Measurements from ENCODE around the gene KIF26B.
"Not testable (repeated sequence)": the region's sequence is repeated elsewhere in the genome, so short reads cannot be mapped to it uniquely, and the experiment has no call there.

KIF26B gene

DNA sequence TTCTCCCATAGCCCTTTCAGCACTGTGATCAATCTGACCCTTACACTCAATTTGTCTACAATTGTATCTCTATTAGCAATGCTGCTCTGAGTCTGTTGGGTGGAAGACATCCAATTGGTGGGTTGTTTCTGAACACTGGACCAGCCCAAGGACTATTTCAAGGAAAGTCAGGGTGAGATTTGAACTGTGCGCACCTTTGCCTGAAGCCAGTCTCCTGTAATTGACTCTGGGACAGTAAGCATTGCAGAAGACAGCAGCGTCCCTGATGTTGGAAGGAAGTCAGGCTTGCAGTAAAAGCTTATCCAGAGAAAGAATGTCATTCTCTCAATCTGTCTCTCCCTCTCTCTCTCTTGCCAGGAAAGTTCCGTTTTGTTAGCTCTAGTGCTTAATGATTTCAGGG lies 233.9 kb downstream of the KIF26B start:
- DNase-seq (ENCODE audit: low spot score), result no peak

DNA sequence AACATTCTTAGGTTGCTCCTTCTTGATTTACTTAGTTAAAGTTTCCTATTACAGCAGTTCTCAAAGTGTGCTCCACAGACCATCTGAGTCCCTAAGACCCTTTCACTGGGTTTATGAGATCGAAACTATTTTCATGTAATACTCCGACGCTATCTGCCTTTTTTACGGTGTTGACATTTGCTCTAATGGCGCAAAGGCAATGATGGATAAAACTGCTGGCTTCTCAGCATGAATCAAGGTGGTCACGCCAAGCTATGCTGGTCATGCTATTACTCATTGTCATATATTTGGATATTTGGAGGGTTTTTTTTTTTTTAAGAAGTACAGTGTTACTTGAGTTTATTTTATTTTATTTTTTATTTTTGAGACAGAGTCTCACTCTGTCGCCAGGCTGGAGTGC lies 235.1 kb downstream of the KIF26B start:
- no peak for DNase-seq (ENCODE audit: low spot score)

DNA sequence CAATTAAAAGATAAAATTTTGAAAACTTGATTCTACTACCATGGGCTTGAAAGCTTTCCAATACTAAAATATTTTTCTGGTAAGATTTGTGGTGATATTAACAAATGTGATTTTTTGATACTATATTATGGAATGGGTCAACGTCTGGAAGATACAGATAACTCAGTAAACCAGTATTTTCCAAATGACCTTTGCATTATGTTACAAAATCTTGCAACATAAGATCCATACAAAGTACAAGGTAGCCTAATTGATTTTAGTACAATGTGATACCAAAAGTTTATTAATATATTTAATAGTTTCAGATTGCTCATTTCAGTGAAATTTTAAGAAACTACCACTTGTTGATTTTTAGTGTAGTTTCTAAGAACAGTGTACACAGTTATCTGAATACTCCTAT lies 236.2 kb downstream of the KIF26B start:
- DNase-seq (ENCODE audit: low spot score), result no peak

GRCh38 chr1:245393694-245394093 lies 238.9 kb downstream of the KIF26B start:
- no peak for DNase-seq (ENCODE audit: low spot score)

- no peak for DNase-seq (ENCODE audit: low spot score)
Measured at GRCh38 chr1:245395680-245396079, 240.9 kb downstream of the KIF26B start.

GRCh38 chr1:245396615-245397014 lies 241.8 kb downstream of the KIF26B start:
- DNase-seq (ENCODE audit: low spot score), result peak; percentile 13

GRCh38 chr1:245397771-245398170 lies 243.0 kb downstream of the KIF26B start:
- DNase-seq (ENCODE audit: low spot score), result no peak

GRCh38 chr1:245398180-245398579 lies 243.4 kb downstream of the KIF26B start:
- DNase-seq (ENCODE audit: low spot score), result no peak

- DNase-seq (ENCODE audit: low spot score), result no peak
Measured at GRCh38 chr1:245401881-245402587, 247.2 kb downstream of the KIF26B start.

GRCh38 chr1:245402998-245403397 lies 248.2 kb downstream of the KIF26B start:
- not testable (repeated sequence) for DNase-seq (ENCODE audit: low spot score)

DNA sequence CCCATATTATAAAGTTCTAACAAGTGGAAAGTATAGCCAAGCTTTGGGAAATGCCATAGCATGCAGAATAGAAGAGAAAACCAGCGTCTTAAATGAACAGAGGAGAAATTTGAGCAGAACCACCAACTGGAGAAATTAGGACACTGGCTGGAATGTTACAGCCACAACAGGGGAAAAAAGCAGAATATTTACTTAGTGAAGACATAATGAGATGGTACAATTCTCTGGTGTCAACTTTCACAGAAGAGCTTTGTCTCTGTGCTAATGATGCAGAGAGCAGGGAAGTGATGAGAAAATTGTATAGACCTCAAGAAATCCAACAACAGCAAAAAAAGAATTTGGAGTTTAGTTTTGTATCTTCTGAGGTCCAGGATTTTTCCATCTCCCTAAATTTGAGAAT lies 249.7 kb downstream of the KIF26B start:
- DNase-seq (ENCODE audit: low spot score), result no peak

GRCh38 chr1:245404952-245405351 lies 250.2 kb downstream of the KIF26B start:
- DNase-seq (ENCODE audit: low spot score), result no peak

DNA sequence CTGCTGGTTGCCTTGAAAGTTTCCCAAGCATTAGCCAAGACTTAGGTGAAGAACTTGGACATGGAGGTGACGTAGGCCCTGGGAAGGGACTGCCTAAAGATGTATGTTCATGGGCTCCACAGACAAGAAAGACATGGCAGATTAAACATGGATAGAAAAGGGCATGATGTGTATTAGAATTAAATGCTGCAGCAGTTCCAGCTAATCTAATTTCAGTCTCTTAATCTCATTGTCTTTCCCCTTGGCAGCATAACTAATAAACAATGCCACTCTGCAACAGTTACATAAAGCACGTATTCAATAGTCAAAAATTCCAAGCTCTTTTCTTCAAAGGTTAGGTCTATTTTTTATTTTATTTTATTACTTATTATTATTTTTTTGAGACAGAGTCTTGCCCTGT lies 251.6 kb downstream of the KIF26B start:
- no peak for DNase-seq (ENCODE audit: low spot score)

- DNase-seq (ENCODE audit: low spot score), result no peak
Measured at GRCh38 chr1:245407983-245408382, 253.2 kb downstream of the KIF26B start.

DNA sequence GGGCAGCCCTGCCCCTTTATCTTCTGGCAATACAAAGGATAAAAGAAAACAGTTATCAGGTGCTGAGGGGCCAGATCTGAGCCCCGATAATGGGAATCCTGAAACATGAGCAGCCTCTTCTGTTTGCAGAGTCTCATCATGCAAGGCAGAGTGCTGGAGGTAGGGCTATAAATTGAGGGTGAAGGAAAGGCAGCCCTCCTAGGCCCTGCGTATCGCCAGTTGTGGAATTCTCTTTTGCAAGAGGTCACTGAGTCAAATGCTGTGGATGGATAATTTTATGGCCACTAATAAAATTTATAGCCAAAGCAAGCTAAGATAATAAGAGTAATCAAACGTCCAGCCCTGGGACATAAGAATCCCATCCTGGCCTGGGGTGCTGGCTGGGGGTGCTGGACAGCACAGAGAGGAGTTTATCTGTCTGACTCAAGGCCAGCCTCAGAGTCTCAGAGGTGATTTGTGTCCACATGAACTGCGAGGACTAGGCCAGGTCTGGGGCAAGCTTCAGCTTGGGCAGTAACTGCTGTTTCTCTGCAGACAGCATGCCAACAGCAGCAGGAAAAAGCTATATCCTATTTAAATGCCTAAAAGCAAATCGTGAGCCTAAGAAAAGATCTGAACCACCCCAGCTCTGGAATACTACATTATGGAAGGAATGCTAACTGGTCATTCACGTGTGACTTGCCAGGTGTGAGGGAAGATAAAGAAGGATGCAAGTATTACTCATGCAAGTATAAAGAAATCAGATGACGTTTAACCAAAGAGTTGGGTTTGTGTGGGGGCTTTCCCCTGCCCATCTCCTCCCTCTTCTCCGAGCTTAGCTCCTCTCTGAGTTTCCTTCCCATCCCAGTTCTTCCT lies 254.8 kb downstream of the KIF26B start:
- no peak for DNase-seq (ENCODE audit: low spot score)

- DNase-seq (ENCODE audit: low spot score), result peak; percentile 20
Measured at GRCh38 chr1:245411245-245412036, 256.7 kb downstream of the KIF26B start.

DNA sequence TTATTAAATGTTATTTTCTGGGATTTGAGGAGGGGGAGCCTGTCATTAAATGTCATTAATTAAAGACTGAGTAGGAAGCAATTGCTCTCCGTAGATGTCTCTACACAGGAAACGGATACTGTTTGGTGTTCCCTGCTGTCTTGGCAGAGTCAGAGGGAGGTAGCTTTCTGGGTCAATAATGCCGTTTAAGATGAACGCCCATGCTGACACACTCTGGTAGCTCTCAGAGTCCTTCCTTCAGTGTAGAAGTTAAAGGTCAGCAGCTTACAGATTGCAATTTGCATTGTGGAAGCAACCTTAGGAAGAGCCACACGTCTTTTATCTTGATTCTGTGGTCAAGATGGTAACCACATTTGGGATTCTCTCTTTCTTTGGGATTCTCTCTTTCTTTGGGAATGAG lies 257.5 kb downstream of the KIF26B start:
- no peak for DNase-seq (ENCODE audit: low spot score)

DNA sequence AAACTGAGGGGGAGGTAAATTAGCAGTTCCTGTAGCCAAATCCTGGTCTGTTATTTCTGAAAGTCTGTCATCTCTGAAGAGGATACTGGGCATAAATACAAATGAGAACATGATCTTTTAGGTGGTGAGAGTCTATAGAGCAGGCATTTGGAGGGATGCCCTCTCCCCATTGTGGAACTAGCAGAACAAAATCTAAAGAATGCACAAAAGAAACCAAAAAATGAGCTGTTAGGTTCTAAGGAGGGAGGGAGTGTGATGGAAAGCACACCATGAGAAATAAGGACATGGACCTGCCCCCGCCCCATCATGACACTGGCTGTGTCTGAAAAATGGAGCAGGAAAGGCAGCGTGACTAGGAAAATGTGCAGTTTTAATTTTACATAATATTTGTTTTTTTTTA lies 262.0 kb downstream of the KIF26B start:
- no peak for DNase-seq (ENCODE audit: low spot score)

DNA sequence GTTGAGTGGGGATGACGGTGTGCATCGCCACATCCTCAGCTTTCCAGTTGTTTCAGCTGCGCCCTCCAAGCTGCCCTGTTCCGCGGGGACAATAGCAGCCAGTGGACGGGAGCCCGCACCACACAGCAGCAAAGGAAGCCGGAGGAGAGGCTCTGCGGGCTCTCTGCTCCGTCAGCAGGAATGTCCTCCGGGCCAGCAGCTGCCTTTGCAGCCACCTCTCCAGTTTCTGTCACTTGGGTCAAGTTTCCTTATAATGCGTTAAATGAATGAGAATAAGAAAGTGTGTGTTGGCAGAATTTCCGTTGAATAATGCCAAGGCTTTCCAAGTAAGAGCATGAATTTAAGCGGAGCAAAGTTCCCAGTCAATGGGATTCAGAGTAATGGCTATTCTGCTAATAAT lies 263.3 kb downstream of the KIF26B start:
- DNase-seq (ENCODE audit: low spot score), result no peak

GRCh38 chr1:245419461-245419978 lies 264.7 kb downstream of the KIF26B start:
- DNase-seq (ENCODE audit: low spot score), result no peak

- DNase-seq (ENCODE audit: low spot score), result no peak
Measured at GRCh38 chr1:245419989-245420388, 265.2 kb downstream of the KIF26B start.

- no peak for DNase-seq (ENCODE audit: low spot score)
Measured at GRCh38 chr1:245420926-245421325, 266.1 kb downstream of the KIF26B start.

All from AG08395 (cell line).